OCI-LY7 (cell line): ENCODE measurements around the gene SLC1A4.

Experiments used
- CTCF ChIP-seq: fragments of 200-600 bp; sonication (generic); conservative IDR thresholded peaks from 2 replicates; pipeline ENCODE4 v1.5.1; 2014; ENCODE audit warnings: mild to moderate bottlenecking, antibody characterized with exemption, low read length, moderate library complexity, mixed read lengths
- EZH2phosphoT487 ChIP-seq: fragments of 200-600 bp; sonication (generic); IDR thresholded peaks from 2 replicates; pipeline ENCODE4 v1.6.1; 2018; ENCODE audit warnings: low read depth, borderline replicate concordance, mild to moderate bottlenecking, mixed run types, antibody characterized with exemption, low read length, moderate library complexity, mixed read lengths

- TF ChIP-seq CTCF (no peak), EZH2phosphoT487 (no peak)
Measured at GRCh38 chr2:64996871-64997307, 7.7 kb downstream of the SLC1A4 start.
